Activated CD4-positive, alpha-beta T cell treated with anti-CD3 and anti-CD28 coated beads, Interleukin-2, amount 10 ng/mL, durations not matched to agents 7 days and 5 days (primary cell): Measurements from ENCODE around the gene PXYLP1. TPM values are rescaled to one million over a fixed set of nuclear protein-coding genes. Genes with fewer than 3 reads are reported as not detected.
A peak's percentile ranks its signal among the peaks of the same experiment; 100 is the strongest.

Experiments used
- CTCF ChIA-PET: fragments of 350-600 bp; sonication (Branson Sonifier 250); formaldehyde crosslinking; loops from one replicate; lab custom pipeline; 2021; ENCODE audit warnings: antibody characterized with exemption; lab: Charles Lee
- POLR2A ChIA-PET: fragments of 350-600 bp; sonication (Branson Sonifier 250); formaldehyde crosslinking; loops from one replicate; lab custom pipeline; 2021; ENCODE audit warnings: antibody characterized with exemption; lab: Charles Lee
- DNase-seq: peaks from one replicate; pipeline ENCODE4 v3.0.0-alpha.2; 2020
- H3K27ac Mint-ChIP-seq: one replicate; pipeline ENCODE4 v1.8.0; 2021; ENCODE audit warnings: mild to moderate bottlenecking, moderate library complexity, mixed read lengths
- H3K27me3 Mint-ChIP-seq: one replicate; pipeline ENCODE4 v1.8.0; 2021; ENCODE audit warnings: mixed read lengths
- H3K36me3 Mint-ChIP-seq: one replicate; pipeline ENCODE4 v1.8.0; 2021; ENCODE audit warnings: low read depth, mixed read lengths
- H3K4me1 Mint-ChIP-seq: one replicate; pipeline ENCODE4 v1.8.0; 2021; ENCODE audit warnings: mixed read lengths
- H3K4me3 Mint-ChIP-seq: one replicate; pipeline ENCODE4 v1.8.0; 2021; ENCODE audit warnings: mild to moderate bottlenecking, moderate library complexity, mixed read lengths
- H3K9me3 Mint-ChIP-seq: one replicate; pipeline ENCODE4 v1.8.0; 2021; ENCODE audit warnings: mixed read lengths
- total RNA-seq, 2 experiments: library from RNA; stranded (reverse); gene quantifications; one replicate each; pipeline ENCODE4 v1.2.3, GENCODE V29; 2021

PXYLP1 gene
- total RNA-seq, 2 experiments from 2014 or later, result 11.9 to 12.1 TPM

GRCh38 chr3:141241616-141242376 lies 10.2 kb downstream of the PXYLP1 start:
- ChIA-PET CTCF (interaction anchor here (1.3 to 6.5 kb wide), 3 partner anchors 10 to 25 kb away, joined by 3 to 53 read pairs (median 26); partner anchors contain the start of gene PXYLP1), POLR2A (no interaction called here)
- Mint-ChIP-seq H3K27me3 (no peaks in the 10 kb centered on the region), H3K9me3 (peaks cover 8% of the 10 kb centered on the region), H3K36me3 (peaks cover 33% of the 10 kb centered on the region), H3K27ac (no peak overlapping the region), H3K4me3 (no peak overlapping the region), H3K4me1 (peaks cover 57% of the 10 kb centered on the region)
- no peak for DNase-seq

- Mint-ChIP-seq H3K4me1 (peaks cover 50% of the 10 kb centered on the region), H3K27ac (peak overlapping the region; percentile 71), H3K27me3 (no peaks in the 10 kb centered on the region), H3K9me3 (peaks cover 8% of the 10 kb centered on the region), H3K36me3 (peaks cover 31% of the 10 kb centered on the region), H3K4me3 (no peak overlapping the region)
- no peak for DNase-seq
- ChIA-PET POLR2A (interaction anchor here (1.0 kb wide), 1 partner anchor 11 kb away, joined by 4 read pairs; the partner anchor contains the start of gene PXYLP1), CTCF (interaction anchor here (0.6 to 6.5 kb wide), 4 partner anchors 11 to 1567 kb away, joined by 3 to 53 read pairs (median 15); partner anchors contain the start of gene PXYLP1)
These were observed 10.9 kb downstream of the PXYLP1 start for GRCh38 chr3:141242377-141243092.

- H3K36me3 Mint-ChIP-seq, result peaks cover 29% of the 10 kb centered on the region
- H3K4me1 Mint-ChIP-seq, result peaks cover 42% of the 10 kb centered on the region
- peak overlapping the region; percentile 43 for H3K4me3 Mint-ChIP-seq
- peak; percentile 56 for DNase-seq
- no peaks in the 10 kb centered on the region for H3K27me3 Mint-ChIP-seq
- peaks cover 8% of the 10 kb centered on the region for H3K9me3 Mint-ChIP-seq
- ChIA-PET POLR2A (interaction anchor here (1.0 kb wide), 1 partner anchor 12 kb away, joined by 4 read pairs; the partner anchor contains the start of gene PXYLP1), CTCF (interaction anchor here (0.7 to 6.5 kb wide), 3 partner anchors 11 to 13 kb away, joined by 3 to 53 read pairs (median 26); partner anchors contain the start of gene PXYLP1)
- H3K27ac Mint-ChIP-seq, result peak overlapping the region; percentile 71
These were observed 11.7 kb downstream of the PXYLP1 start for GRCh38 chr3:141243271-141243707.

DNA sequence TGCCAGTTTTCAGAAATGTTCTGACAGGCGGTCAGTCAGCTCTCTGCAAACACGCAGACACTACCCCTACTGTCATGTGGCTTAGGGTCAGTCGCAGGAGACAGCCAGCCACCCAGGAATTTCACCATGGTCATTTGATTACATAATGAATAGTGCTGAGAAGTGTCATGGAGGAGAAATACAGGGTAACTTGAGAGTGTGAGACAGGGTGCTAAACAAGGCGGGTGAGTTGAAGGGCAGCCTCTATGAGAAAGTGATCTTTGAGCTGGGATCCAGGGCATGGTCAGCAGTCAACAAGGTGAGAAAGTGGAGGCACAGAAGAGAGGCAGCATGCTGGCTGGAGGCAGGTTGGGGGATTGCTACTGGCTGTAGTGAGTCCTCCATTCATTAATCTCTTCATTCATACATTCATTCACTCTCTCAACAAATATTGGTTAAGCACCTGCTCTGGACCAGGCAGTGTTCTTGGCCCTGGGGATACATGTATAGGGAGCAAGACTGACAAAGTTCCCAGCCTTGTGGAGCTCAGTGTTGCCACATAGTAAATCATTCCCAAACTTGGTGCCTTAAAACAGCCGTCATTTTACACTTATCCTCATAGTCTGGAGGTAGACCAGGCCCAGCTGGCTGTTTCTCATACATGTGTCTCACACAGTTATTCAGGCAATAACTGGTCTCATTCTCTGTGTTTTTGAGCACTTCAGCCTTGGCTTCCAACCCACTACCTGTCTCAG lies 14.8 kb downstream of the PXYLP1 start:
- ChIA-PET POLR2A (no interaction called here), CTCF (interaction anchor here (0.9 to 6.5 kb wide), 8 partner anchors 9 to 57 kb away, joined by 3 to 53 read pairs (median 5); partner anchors contain the start of gene PXYLP1)
- H3K27me3 Mint-ChIP-seq, result no peaks in the 10 kb centered on the region
- DNase-seq, result no peak
- peaks cover 17% of the 10 kb centered on the region for H3K36me3 Mint-ChIP-seq
- no peak overlapping the region for H3K27ac Mint-ChIP-seq
- H3K4me1 Mint-ChIP-seq, result peaks cover 16% of the 10 kb centered on the region
- H3K9me3 Mint-ChIP-seq, result peaks cover 5% of the 10 kb centered on the region
- H3K4me3 Mint-ChIP-seq, result no peak overlapping the region

GRCh38 chr3:141246958-141247301 lies 15.3 kb downstream of the PXYLP1 start:
- CTCF ChIA-PET, result interaction anchor here (1.5 to 6.5 kb wide), 6 partner anchors 10 to 57 kb away, joined by 5 to 53 read pairs (median 6); partner anchors contain the start of gene PXYLP1
- POLR2A ChIA-PET, result interaction anchor here (0.5 kb wide), 1 partner anchor 137 kb away, joined by 3 read pairs; no protein-coding TSS in a partner anchor
- H3K27ac Mint-ChIP-seq, result no peak overlapping the region
- H3K36me3 Mint-ChIP-seq, result peaks cover 15% of the 10 kb centered on the region
- DNase-seq, result no peak
- H3K4me1 Mint-ChIP-seq, result peaks cover 14% of the 10 kb centered on the region
- H3K4me3 Mint-ChIP-seq, result no peak overlapping the region
- no peaks in the 10 kb centered on the region for H3K27me3 Mint-ChIP-seq
- H3K9me3 Mint-ChIP-seq, result peaks cover 5% of the 10 kb centered on the region

DNA sequence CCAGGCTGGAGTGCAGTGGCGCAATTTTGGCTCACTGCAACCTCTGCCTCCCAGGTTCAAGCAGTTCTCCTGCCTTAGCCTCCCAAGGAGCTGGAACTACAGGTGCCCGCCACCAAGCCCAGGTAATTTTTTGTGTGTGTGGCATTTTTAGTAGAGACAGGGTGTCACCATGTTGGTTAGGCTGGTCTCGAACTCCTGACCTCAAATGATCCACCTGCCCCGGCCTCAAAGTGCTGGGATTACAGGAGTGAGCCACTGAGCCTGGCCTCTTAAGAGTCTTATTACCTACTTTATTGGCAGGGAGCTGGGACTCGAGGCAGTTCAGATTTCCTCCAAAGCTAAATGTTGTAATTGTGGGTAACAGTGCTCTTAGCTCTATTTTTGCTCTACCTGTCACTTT lies 16.4 kb downstream of the PXYLP1 start:
- no peaks in the 10 kb centered on the region for H3K9me3 Mint-ChIP-seq
- no peak overlapping the region for H3K27ac Mint-ChIP-seq
- no peak for DNase-seq
- H3K4me1 Mint-ChIP-seq, result peaks cover 8% of the 10 kb centered on the region
- POLR2A ChIA-PET, result no interaction called here
- CTCF ChIA-PET, result interaction anchor here (1.2 to 6.5 kb wide), 3 partner anchors 9 to 15 kb away, joined by 4 to 53 read pairs (median 36); partner anchors contain the start of gene PXYLP1
- H3K36me3 Mint-ChIP-seq, result peaks cover 8% of the 10 kb centered on the region
- no peaks in the 10 kb centered on the region for H3K27me3 Mint-ChIP-seq
- H3K4me3 Mint-ChIP-seq, result no peak overlapping the region

- CTCF ChIA-PET, result interaction anchor here (1.0 to 6.2 kb wide), 2 partner anchors 13 to 16 kb away, joined by 3 to 36 read pairs; partner anchors contain the start of gene PXYLP1
- no peak overlapping the region for H3K27ac Mint-ChIP-seq
- H3K9me3 Mint-ChIP-seq, result no peaks in the 10 kb centered on the region
- H3K27me3 Mint-ChIP-seq, result no peaks in the 10 kb centered on the region
- DNase-seq, result no peak
- H3K4me1 Mint-ChIP-seq, result peaks cover 2% of the 10 kb centered on the region
- no peak overlapping the region for H3K4me3 Mint-ChIP-seq
- peaks cover 3% of the 10 kb centered on the region for H3K36me3 Mint-ChIP-seq
- POLR2A ChIA-PET, result no interaction called here
These were observed 17.4 kb downstream of the PXYLP1 start for GRCh38 chr3:141249041-141249440.

- POLR2A ChIA-PET, result no interaction called here
- peaks cover 1% of the 10 kb centered on the region for H3K36me3 Mint-ChIP-seq
- CTCF ChIA-PET, result interaction anchor here (0.9 to 6.2 kb wide), 2 partner anchors 18 to 210 kb away, joined by 5 to 36 read pairs; partner anchors contain the start of gene PXYLP1
- peaks cover 1% of the 10 kb centered on the region for H3K4me1 Mint-ChIP-seq
- H3K27ac Mint-ChIP-seq, result no peak overlapping the region
- no peak for DNase-seq
- H3K27me3 Mint-ChIP-seq, result no peaks in the 10 kb centered on the region
- H3K9me3 Mint-ChIP-seq, result no peaks in the 10 kb centered on the region
- no peak overlapping the region for H3K4me3 Mint-ChIP-seq
These were observed 18.7 kb downstream of the PXYLP1 start for GRCh38 chr3:141250342-141250741.

GRCh38 chr3:141250828-141251227 lies 19.2 kb downstream of the PXYLP1 start:
- H3K27ac Mint-ChIP-seq, result no peak overlapping the region
- H3K36me3 Mint-ChIP-seq, result no peaks in the 10 kb centered on the region
- H3K9me3 Mint-ChIP-seq, result no peaks in the 10 kb centered on the region
- no peak overlapping the region for H3K4me3 Mint-ChIP-seq
- no peaks in the 10 kb centered on the region for H3K27me3 Mint-ChIP-seq
- no peak for DNase-seq
- ChIA-PET POLR2A (no interaction called here), CTCF (interaction anchor here (1.5 to 6.2 kb wide), 2 partner anchors 18 to 52 kb away, joined by 4 to 36 read pairs; partner anchors contain the start of gene PXYLP1)
- H3K4me1 Mint-ChIP-seq, result peaks cover 6% of the 10 kb centered on the region

DNA sequence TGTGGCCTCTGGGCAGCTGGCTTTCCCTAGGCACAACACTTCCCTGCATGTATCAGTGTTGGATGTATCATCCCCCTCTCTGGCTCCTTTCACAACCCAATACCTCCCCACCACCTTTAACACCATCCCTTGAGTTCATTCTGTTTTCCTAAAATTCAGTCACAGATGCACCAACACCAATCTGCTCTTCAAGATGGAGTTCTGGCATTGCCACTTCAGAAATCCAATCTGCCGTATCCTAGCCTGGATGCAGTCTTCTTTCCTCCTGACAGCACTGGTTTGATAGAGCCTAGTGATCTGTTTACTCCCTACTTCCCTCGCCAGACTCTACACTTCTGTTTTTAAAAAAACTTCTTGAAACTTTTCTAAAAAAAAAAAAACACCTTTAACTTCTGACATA lies 21.7 kb downstream of the PXYLP1 start:
- peaks cover 26% of the 10 kb centered on the region for H3K4me1 Mint-ChIP-seq
- H3K27me3 Mint-ChIP-seq, result no peaks in the 10 kb centered on the region
- ChIA-PET CTCF (interaction anchor here (1.2 to 6.2 kb wide), 3 partner anchors 12 to 21 kb away, joined by 3 to 36 read pairs (median 5); partner anchors contain the start of gene PXYLP1), POLR2A (no interaction called here)
- H3K4me3 Mint-ChIP-seq, result no peak overlapping the region
- no peak for DNase-seq
- no peaks in the 10 kb centered on the region for H3K36me3 Mint-ChIP-seq
- H3K9me3 Mint-ChIP-seq, result no peaks in the 10 kb centered on the region
- H3K27ac Mint-ChIP-seq, result no peak overlapping the region

- ChIA-PET CTCF (interaction anchor here (1.0 to 6.2 kb wide), 6 partner anchors 9 to 199 kb away, joined by 4 to 53 read pairs (median 11); partner anchors contain the start of gene PXYLP1), POLR2A (no interaction called here)
- Mint-ChIP-seq H3K27ac (no peak overlapping the region), H3K4me3 (no peak overlapping the region), H3K4me1 (peaks cover 29% of the 10 kb centered on the region), H3K9me3 (no peaks in the 10 kb centered on the region), H3K36me3 (peaks cover 2% of the 10 kb centered on the region), H3K27me3 (no peaks in the 10 kb centered on the region)
- DNase-seq, result no peak
These were observed 22.2 kb downstream of the PXYLP1 start for GRCh38 chr3:141253811-141254210.
